Ascending aorta (tissue), 2 donors: ENCODE data around the gene CTCF. TPM values are rescaled to one million over a fixed set of nuclear protein-coding genes. Genes with fewer than 3 reads are reported as not detected.

Experiments
- DNase-seq, 2 donors: peaks; one replicate each; pipeline ENCODE4 v3.0.0-alpha.2; 2019; ENCODE audit warnings: low spot score in 2 of 2
- H3K27ac ChIP-seq, 2 donors: fragments of 200-600 bp; sonication (generic); one replicate each; pipeline ENCODE4 v1.5.1; 2016 to 2017; ENCODE audit warnings: mild to moderate bottlenecking in 1 of 2
- H3K27me3 ChIP-seq: fragments of 200-600 bp; sonication (generic); one replicate; pipeline ENCODE4 v1.5.1; 2017
- H3K36me3 ChIP-seq, 2 donors: fragments of 200-600 bp; sonication (generic); one replicate each; pipeline ENCODE4 v1.5.1; 2016
- H3K4me1 ChIP-seq, 2 donors: fragments of 200-600 bp; sonication (generic); one replicate each; pipeline ENCODE4 v1.5.1; 2016 to 2017; ENCODE audit warnings: mild to moderate bottlenecking in 1 of 2
- H3K4me3 ChIP-seq, 2 donors: fragments of 200-600 bp; sonication (generic); one replicate each; pipeline ENCODE4 v1.5.1; 2016 to 2017; ENCODE audit warnings: mild to moderate bottlenecking in 1 of 2
- H3K9me3 ChIP-seq, 2 donors: fragments of 200-600 bp; sonication (generic); one replicate each; pipeline ENCODE4 v1.5.1; 2016
- intact Hi-C: fragments of 100-400 bp; cut with DNase I; formaldehyde crosslinking; loops from one replicate; pipeline ENCODE4 v1.15.1; 2023
- total RNA-seq: library from RNA; depleted of rRNA; stranded (reverse); fragments of >200 nt; gene quantifications from one replicate; pipeline ENCODE4 v1.1.0, GENCODE V29; 2016
- TF ChIP-seq, protein P1 (sequence below), 3 experiments: fragments of 200-600 bp in 2 of 3; fragments of 450-650 bp in 1 of 3; sonication (generic) in 2 of 3; IDR thresholded peaks; one replicate each; pipeline ENCODE4 v1.5.1; 2016 to 2019; ENCODE audit warnings: antibody characterized with exemption in 3 of 3, mild to moderate bottlenecking in 1 of 3, moderate library complexity in 1 of 3

Gene CTCF
- total RNA-seq, 1 donor from 2014 or later, result 38.6 TPM

DNA sequence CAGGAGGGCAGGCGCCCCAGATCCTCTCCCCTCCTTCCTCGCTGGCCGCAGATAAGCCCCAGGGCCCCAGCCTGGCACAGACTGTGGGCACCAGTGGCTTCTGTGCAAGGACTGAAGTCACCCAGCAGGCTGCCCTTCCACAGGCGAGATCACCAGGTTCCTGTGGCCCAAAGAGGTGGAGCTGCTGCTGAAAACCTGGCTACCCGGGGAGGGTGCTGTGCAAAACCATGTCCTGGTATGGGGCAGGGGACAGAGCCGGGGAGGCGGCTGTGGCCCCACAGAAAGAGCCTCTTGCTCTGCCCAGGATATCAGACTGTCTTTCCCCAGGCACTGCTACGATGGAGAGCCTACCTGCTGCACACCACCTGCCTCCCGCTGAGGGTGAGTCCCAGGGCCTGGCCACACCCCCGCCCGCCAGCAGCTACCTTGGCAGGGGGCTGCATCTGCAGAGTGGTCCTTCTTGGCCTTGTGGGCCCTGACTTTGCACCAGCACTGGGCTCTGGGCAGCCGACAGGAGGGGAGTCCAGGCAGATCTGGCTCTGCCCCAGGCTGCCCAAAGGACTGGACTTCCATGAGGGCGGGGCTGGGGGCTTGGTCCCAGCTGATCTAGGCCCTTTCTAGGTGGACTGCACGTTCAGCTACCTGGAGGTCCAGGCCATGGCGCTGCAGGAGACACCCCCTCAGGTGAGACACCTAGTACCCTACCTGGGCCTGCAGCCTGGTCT, 83.2 kb downstream of the CTCF start:
- DNase-seq, result no peak
- Histone ChIP-seq H3K4me1 (peaks cover 0 to 13% of the 10 kb centered on the region in 2 donors), H3K27ac (no peak overlapping the region), H3K27me3 (peaks cover 34% of the 10 kb centered on the region), H3K36me3 (no peaks in the 10 kb centered on the region), H3K9me3 (no peaks in the 10 kb centered on the region), H3K4me3 (peak overlapping the region in 1 of 2 donors; percentile 37)
- intact Hi-C loops, result no loop called here
- TF ChIP-seq, protein P1, sequence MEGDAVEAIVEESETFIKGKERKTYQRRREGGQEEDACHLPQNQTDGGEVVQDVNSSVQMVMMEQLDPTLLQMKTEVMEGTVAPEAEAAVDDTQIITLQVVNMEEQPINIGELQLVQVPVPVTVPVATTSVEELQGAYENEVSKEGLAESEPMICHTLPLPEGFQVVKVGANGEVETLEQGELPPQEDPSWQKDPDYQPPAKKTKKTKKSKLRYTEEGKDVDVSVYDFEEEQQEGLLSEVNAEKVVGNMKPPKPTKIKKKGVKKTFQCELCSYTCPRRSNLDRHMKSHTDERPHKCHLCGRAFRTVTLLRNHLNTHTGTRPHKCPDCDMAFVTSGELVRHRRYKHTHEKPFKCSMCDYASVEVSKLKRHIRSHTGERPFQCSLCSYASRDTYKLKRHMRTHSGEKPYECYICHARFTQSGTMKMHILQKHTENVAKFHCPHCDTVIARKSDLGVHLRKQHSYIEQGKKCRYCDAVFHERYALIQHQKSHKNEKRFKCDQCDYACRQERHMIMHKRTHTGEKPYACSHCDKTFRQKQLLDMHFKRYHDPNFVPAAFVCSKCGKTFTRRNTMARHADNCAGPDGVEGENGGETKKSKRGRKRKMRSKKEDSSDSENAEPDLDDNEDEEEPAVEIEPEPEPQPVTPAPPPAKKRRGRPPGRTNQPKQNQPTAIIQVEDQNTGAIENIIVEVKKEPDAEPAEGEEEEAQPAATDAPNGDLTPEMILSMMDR (IDR thresholded peaks at IDR 0.05), result no peak

DNA sequence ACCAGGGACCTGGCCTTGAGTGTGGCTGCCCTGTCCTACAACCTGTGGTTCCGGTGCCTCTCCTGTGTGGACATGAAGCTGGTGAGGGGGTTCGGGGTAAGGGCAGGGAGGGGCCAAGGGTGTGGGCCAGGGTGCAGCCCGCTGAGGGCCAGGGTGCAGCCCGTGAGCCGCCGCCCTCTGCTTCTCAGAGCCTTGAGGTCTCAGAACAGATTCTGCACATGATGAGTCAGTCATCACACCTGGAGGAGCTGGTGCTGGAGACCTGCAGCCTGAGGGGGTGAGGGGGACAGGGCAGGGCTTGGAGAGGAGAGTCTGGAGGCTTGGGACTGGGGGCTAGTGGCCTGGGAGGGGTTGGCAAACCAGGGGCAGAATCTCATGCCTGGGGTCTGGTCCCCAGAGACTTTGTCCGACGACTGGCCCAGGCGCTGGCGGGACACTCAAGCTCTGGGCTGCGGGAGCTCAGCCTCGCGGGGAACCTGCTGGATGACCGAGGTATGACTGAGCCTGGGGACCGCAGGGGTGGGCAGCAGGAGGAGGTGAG, 84.9 kb downstream of the CTCF start:
- Histone ChIP-seq H3K27ac (no peak overlapping the region), H3K4me3 (no peak overlapping the region), H3K4me1 (peaks cover 0 to 6% of the 10 kb centered on the region in 2 donors), H3K27me3 (peaks cover 42% of the 10 kb centered on the region), H3K9me3 (no peaks in the 10 kb centered on the region), H3K36me3 (no peaks in the 10 kb centered on the region)
- intact Hi-C loops, result no loop called here
- DNase-seq, result no peak
- TF ChIP-seq, protein P1 (IDR thresholded peaks at IDR 0.05), result no peak

DNA sequence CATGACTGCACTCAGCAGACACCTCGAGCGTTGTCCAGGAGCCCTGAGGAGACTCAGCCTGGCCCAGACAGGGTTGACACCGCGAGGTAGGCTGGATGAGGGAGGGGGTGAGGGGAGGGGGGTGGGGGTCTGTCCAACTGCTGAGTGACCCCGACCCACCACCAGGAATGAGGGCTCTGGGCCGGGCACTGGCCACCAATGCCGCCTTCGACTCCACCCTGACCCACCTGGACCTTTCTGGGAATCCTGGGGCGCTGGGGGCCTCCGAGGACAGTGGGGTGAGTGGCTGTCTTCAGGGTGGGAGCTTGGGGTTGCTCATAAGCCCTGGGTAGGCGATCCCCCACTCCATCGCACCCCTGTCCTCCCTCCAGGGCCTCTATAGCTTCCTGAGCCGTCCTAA, 85.4 kb downstream of the CTCF start:
- H3K27ac ChIP-seq, result no peak overlapping the region
- peaks cover 42% of the 10 kb centered on the region for H3K27me3 ChIP-seq
- DNase-seq, result no peak
- TF ChIP-seq, protein P1 (IDR thresholded peaks at IDR 0.05), result no peak
- peaks cover 0 to 5% of the 10 kb centered on the region in 2 donors for H3K4me1 ChIP-seq
- no peaks in the 10 kb centered on the region for H3K36me3 ChIP-seq
- intact Hi-C loops, result no loop called here
- no peak overlapping the region for H3K4me3 ChIP-seq
- no peaks in the 10 kb centered on the region for H3K9me3 ChIP-seq

DNA sequence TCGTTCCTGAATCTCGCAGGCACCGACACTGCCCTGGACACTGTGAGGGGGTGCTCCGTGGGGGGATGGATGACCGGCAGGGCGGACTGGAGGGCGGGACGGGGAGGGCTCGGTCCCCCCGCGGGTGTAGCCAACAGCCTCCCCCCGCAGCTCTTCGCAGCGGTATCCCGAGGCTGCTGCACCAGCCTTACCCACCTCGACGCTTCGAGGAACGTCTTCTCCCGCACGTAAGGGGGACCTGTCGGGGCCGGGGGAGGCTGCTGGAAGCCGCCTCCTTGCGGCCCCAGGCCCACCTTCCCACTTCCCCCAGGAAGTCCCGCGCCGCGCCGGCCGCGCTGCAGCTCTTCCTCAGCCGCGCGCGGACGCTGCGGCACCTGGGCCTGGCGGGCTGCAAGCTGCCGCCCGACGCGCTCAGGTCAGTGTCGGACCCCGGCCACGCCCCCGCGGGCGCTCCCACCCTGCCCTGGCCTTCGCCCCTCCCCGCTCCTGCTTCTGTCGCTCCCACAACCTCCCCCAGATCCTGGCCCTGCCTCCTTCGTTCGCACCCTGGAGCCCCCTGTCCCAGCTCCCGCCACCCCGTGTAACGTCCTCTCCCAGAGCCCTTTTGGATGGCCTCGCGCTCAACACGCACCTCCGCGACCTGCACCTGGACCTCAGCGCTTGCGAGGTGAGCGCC, 85.9 kb downstream of the CTCF start:
- no peaks in the 10 kb centered on the region for H3K9me3 ChIP-seq
- no peaks in the 10 kb centered on the region for H3K36me3 ChIP-seq
- intact Hi-C loops, result no loop called here
- H3K27me3 ChIP-seq, result peaks cover 42% of the 10 kb centered on the region
- TF ChIP-seq, protein P1 (IDR thresholded peaks at IDR 0.05), result no peak
- no peak for DNase-seq
- no peak overlapping the region for H3K4me3 ChIP-seq
- H3K4me1 ChIP-seq, result peaks cover 1 to 6% of the 10 kb centered on the region in 2 donors
- H3K27ac ChIP-seq, result no peak overlapping the region

DNA sequence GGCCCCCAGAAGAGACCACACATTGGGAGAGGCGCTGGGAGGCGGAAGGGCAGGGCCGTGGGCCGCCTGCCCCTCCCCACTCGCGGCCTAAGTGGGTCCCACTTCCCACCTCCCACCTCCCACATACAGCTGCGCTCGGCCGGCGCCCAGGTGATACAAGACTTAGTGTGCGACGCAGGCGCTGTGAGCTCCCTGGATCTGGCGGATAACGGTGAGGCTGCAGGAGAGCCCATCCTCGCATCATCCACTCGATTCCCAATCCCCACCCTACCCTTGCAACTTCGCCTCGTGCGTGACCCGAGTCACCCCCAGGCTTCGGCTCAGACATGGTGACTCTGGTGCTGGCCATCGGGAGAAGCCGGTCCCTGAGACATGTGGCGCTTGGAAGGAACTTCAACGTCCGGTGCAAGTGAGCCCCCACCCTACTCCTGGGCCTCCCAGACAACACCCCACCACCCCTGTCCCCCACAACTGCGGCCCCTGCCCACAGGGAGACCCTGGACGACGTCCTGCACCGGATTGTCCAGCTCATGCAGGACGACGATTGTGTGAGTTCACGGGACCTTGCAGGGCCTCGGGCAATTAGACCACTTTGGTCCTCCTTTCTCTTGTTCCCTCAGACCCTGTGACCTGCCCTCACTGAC, 86.6 kb downstream of the CTCF start:
- Histone ChIP-seq H3K27me3 (peaks cover 42% of the 10 kb centered on the region), H3K4me3 (no peak overlapping the region)
- intact Hi-C loops, result no loop called here

More for the DNA sequence above, 86.6 kb downstream of the CTCF start:
- no peaks in the 10 kb centered on the region for H3K36me3 ChIP-seq
- TF ChIP-seq, protein P1 (IDR thresholded peaks at IDR 0.05), result no peak
- H3K4me1 ChIP-seq, result peaks cover 5 to 12% of the 10 kb centered on the region in 2 donors
- H3K9me3 ChIP-seq, result no peaks in the 10 kb centered on the region
- no peak for DNase-seq
- no peak overlapping the region for H3K27ac ChIP-seq
